Skeletal muscle satellite cell (primary cell): ENCODE data around the gene NANOGP8.
"Not testable (repeated sequence)": the region's sequence is repeated elsewhere in the genome, so short reads cannot be mapped to it uniquely, and the experiment has no call there.

ENCODE experiments used
- H3K27me3 ChIP-seq: 2 replicates; pipeline ENCODE4 v1.7.0; 2013; ENCODE audit warnings: low read length; ENCODE audit not compliant: control insufficient read depth, insufficient read depth
- H3K36me3 ChIP-seq: 2 replicates; pipeline ENCODE4 v1.7.0; 2013; ENCODE audit warnings: mild to moderate bottlenecking, control low read depth, low read length; ENCODE audit not compliant: insufficient read depth
- H3K4me1 ChIP-seq: 2 replicates; pipeline ENCODE4 v1.7.0; 2013; ENCODE audit warnings: low read length; ENCODE audit not compliant: control insufficient read depth, insufficient read depth
- H3K4me2 ChIP-seq: 2 replicates; pipeline ENCODE4 v1.7.0; 2013; ENCODE audit warnings: mild to moderate bottlenecking, low read length
- H3K4me3 ChIP-seq: 2 replicates; pipeline ENCODE4 v1.7.0; 2013; ENCODE audit warnings: low read length
- H3K9ac ChIP-seq: 2 replicates; pipeline ENCODE4 v1.7.0; 2013; ENCODE audit warnings: mild to moderate bottlenecking, low read depth, low read length, moderate library complexity
- H3K9me3 ChIP-seq: replicated peaks from 2 replicates; pipeline ENCODE4 v1.7.0; 2013; ENCODE audit warnings: mild to moderate bottlenecking, control low read depth, low read length

Gene NANOGP8

GRCh38 chr15:35092311-35092710 lies 7.2 kb upstream of the NANOGP8 start:
- no peak overlapping the region for H3K9ac ChIP-seq

GRCh38 chr15:35090104-35090807 lies 5.2 kb upstream of the NANOGP8 start:
- Histone ChIP-seq H3K9ac (no peak overlapping the region), H3K36me3 (no peaks in the 10 kb centered on the region), H3K9me3 (no peaks in the 10 kb centered on the region), H3K27me3 (no peaks in the 10 kb centered on the region), H3K4me1 (no peaks in the 10 kb centered on the region), H3K4me2 (no peak overlapping the region), H3K4me3 (no peak overlapping the region)

More at GRCh38 chr15:35092311-35092710, 7.2 kb upstream of the NANOGP8 start:
- no peak overlapping the region for H3K4me2 ChIP-seq
- no peaks in the 10 kb centered on the region for H3K9me3 ChIP-seq
- H3K4me3 ChIP-seq = no peak overlapping the region
- no peaks in the 10 kb centered on the region for H3K4me1 ChIP-seq
- H3K27me3 ChIP-seq = no peaks in the 10 kb centered on the region
- no peaks in the 10 kb centered on the region for H3K36me3 ChIP-seq

- H3K9ac ChIP-seq = no peak overlapping the region
- no peaks in the 10 kb centered on the region for H3K36me3 ChIP-seq
- no peak overlapping the region for H3K4me3 ChIP-seq
- no peaks in the 10 kb centered on the region for H3K27me3 ChIP-seq
- H3K4me2 ChIP-seq = no peak overlapping the region
- no peaks in the 10 kb centered on the region for H3K4me1 ChIP-seq
- H3K9me3 ChIP-seq = no peaks in the 10 kb centered on the region
These were observed 4.5 kb upstream of the NANOGP8 start for GRCh38 chr15:35089551-35089950.

- no peaks in the 10 kb centered on the region for H3K36me3 ChIP-seq
- H3K4me2 ChIP-seq = no peak overlapping the region
- no peaks in the 10 kb centered on the region for H3K9me3 ChIP-seq
- H3K4me1 ChIP-seq = no peaks in the 10 kb centered on the region
- no peaks in the 10 kb centered on the region for H3K27me3 ChIP-seq
- H3K9ac ChIP-seq = no peak overlapping the region
- H3K4me3 ChIP-seq = no peak overlapping the region
These were observed 3.2 kb upstream of the NANOGP8 start for GRCh38 chr15:35088329-35088728.

- Histone ChIP-seq H3K9ac (no peak overlapping the region), H3K4me2 (no peak overlapping the region), H3K4me1 (no peaks in the 10 kb centered on the region), H3K36me3 (no peaks in the 10 kb centered on the region), H3K9me3 (no peaks in the 10 kb centered on the region), H3K27me3 (no peaks in the 10 kb centered on the region), H3K4me3 (no peak overlapping the region)
These were observed 2.7 kb upstream of the NANOGP8 start for GRCh38 chr15:35087759-35088158.

GRCh38 chr15:35082371-35083348 lies 2.4 kb downstream of the NANOGP8 start:
- not testable (repeated sequence) for H3K9me3 ChIP-seq, H3K4me2 ChIP-seq, H3K4me1 ChIP-seq, H3K36me3 ChIP-seq, H3K4me3 ChIP-seq, H3K27me3 ChIP-seq, H3K9ac ChIP-seq

- H3K36me3 ChIP-seq, H3K9me3 ChIP-seq, H3K4me3 ChIP-seq, H3K27me3 ChIP-seq, H3K4me1 ChIP-seq, H3K4me2 ChIP-seq, H3K9ac ChIP-seq: not testable (repeated sequence)
These were observed 3.3 kb downstream of the NANOGP8 start for GRCh38 chr15:35081626-35082365.

- no peaks in the 10 kb centered on the region for H3K36me3 ChIP-seq
- H3K27me3 ChIP-seq = no peaks in the 10 kb centered on the region
- H3K4me2 ChIP-seq = no peak overlapping the region
- no peak overlapping the region for H3K9ac ChIP-seq
- no peak overlapping the region for H3K4me3 ChIP-seq
- H3K9me3 ChIP-seq = no peaks in the 10 kb centered on the region
- no peaks in the 10 kb centered on the region for H3K4me1 ChIP-seq
These were observed 4.9 kb downstream of the NANOGP8 start for GRCh38 chr15:35080226-35080625.

- no peaks in the 10 kb centered on the region for H3K9me3 ChIP-seq
- no peaks in the 10 kb centered on the region for H3K27me3 ChIP-seq
- no peak overlapping the region for H3K4me3 ChIP-seq
- no peak overlapping the region for H3K4me2 ChIP-seq
- no peaks in the 10 kb centered on the region for H3K4me1 ChIP-seq
- H3K9ac ChIP-seq = no peak overlapping the region
- no peaks in the 10 kb centered on the region for H3K36me3 ChIP-seq
These were observed 6.7 kb downstream of the NANOGP8 start for GRCh38 chr15:35078221-35078915.

GRCh38 chr15:35071106-35071505 lies 14.0 kb downstream of the NANOGP8 start:
- H3K4me1 ChIP-seq = no peaks in the 10 kb centered on the region
- no peaks in the 10 kb centered on the region for H3K9me3 ChIP-seq
- no peak overlapping the region for H3K9ac ChIP-seq
- H3K4me2 ChIP-seq = no peak overlapping the region
- no peaks in the 10 kb centered on the region for H3K27me3 ChIP-seq
- no peaks in the 10 kb centered on the region for H3K36me3 ChIP-seq
- no peak overlapping the region for H3K4me3 ChIP-seq
